Breast epithelium (tissue), 3 donors: ENCODE results near the gene PLPPR3.

Source experiments
- CTCF ChIP-seq, 3 donors: fragments of 450-650 bp; IDR thresholded peaks; one replicate each; pipeline ENCODE4 v1.5.1; 2016 to 2017; ENCODE audit warnings: antibody characterized with exemption in 3 of 3, mild to moderate bottlenecking in 3 of 3, moderate library complexity in 3 of 3
- POLR2A ChIP-seq: fragments of 450-650 bp; IDR thresholded peaks from one replicate; pipeline ENCODE4 v1.6.1; 2016; ENCODE audit warnings: antibody characterized with exemption, mild to moderate bottlenecking, moderate library complexity
- POLR2AphosphoS5 ChIP-seq, 3 donors: sonication (generic); formaldehyde crosslinking; IDR thresholded peaks; one replicate each; pipeline ENCODE4 v1.6.1; 2017; ENCODE audit warnings: antibody characterized with exemption in 3 of 3

DNA sequence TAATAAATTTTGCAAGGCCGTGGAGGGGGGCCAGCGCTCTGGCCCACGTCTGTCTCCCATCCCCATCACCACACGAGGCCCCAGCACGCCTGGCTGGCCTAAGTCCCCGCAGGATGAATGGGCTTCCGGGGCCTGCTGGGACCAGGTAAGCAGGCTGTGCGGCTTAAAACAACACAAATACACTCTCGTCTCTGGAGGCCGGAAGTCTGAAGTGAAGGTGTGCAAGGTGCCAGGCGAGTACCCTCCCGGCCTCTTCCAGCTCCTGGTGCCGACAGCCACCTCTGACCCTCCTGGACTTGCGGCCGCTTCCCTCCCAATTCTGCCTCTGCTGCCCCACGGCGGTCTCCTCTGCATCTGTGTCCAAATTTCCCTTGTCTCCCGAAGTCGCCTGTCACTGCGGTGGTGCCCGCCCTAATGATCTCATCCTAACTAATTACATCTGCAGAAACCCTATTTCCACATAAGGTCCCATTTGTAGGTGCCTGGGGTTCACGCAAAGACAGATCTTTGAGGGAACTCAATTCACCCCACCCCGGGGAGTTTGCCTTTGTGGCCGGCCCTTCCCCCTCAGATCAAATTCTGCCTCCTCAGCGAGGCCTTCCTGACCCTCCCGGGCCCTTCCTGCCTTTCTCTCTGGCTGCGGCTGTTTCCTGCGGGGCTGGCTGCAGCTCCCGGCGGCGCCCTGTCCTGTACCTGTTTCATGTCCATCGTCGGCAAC, 32.6 kb downstream of the PLPPR3 start:
- TF ChIP-seq CTCF (IDR thresholded peaks at IDR 0.05) (no peak), POLR2AphosphoS5 (IDR thresholded peaks at IDR 0.05) (no peak), POLR2A (no peak)
